Measurements from ENCODE around the gene ALKBH4.
A peak's percentile ranks its signal among the peaks of the same experiment; 100 is the strongest.
"Not testable (repeated sequence)": the region's sequence is repeated elsewhere in the genome, so short reads cannot be mapped to it uniquely, and the experiment has no call there.

The ALKBH4 gene

GRCh38 chr7:102479209-102479584, 14.5 kb upstream of the ALKBH4 start:
- DNase-seq = not testable (repeated sequence)

DNA sequence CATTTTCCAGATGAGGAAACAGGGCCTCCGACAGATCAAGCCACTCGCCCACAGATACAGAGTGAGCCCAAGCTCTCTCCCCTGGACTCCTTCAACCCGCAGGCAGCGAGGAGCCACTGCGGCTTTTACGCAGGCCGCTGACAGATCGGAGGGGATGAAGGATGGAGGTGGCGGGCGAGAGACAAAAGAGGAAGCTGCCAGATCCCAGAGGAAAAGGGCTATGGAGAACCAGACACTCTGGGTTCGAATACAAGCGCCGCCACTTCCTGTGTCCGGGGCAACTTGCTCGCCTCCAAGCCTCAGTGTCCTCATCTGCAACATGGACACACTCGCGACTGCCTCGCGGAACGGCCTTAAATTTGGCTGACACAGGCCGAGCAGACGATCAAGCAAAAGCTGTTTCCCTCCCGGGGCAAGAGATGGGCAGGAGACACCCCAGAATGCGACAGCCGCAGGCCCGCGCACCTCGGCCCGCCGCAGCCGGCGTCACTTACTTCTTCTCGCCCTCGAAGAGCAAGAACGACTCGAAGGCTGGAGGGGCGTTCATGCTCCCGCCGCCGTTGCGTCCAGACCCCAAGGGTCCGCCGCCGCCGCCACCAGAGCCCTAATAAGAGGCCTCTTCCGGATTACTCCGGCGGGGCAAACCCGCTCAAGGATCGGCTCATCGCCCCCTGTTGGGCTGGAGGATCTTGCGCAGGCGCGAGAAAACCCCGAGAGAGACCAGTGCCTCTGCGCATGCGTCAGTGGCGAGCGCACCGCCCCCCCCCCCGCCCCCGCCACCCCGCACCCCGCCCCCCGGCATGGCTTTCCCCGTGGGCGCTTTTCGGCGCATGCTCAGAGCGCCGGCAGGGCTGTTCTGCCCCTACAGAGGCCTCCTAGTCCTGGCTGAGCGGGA, 13.9 kb upstream of the ALKBH4 start, which contains the start of gene POLR2J:
TSS of gene POLR2J (minus strand) at position 609 of the 895 bp plus-strand sequence. CDS start at position 547, 62 bp downstream.
- DNase-seq = peak; percentile 74

DNA sequence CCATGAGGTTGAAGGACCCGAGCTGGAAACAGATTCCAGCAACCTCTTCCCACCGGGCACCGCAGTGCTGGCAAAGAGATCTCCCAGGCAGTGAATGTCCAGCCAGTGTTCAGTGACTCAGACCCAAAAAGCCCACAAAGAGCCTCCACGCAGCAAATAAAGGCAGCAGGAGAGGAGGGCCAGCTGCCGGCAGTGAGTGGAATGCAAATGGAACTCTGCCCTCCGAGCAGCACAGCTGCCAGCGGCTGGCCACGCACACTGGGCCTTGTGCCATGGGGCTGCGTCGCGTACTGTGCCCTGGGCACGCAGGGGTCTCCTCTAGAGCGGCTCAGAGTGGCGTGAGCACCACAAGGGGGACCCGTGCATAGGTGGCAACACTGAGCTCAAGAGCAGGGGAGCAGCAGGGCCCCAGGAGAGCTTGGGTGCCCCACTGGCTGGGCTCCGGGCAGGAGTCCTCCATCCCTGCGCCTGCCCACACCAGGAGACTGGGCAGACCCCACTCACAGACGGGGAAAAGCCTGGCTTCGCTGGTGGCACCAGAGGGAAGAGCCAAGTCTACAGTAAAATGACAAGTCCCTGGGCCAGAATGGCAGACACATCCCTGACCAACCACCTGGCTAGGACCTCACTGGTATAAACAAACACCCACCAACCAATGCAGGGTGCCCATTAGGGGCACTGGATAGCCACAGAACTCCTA, 10.2 kb upstream of the ALKBH4 start:
- DNase-seq = not testable (repeated sequence)

- not testable (repeated sequence) for DNase-seq
These were observed 9.5 kb upstream of the ALKBH4 start for GRCh38 chr7:102474116-102474515.

DNA sequence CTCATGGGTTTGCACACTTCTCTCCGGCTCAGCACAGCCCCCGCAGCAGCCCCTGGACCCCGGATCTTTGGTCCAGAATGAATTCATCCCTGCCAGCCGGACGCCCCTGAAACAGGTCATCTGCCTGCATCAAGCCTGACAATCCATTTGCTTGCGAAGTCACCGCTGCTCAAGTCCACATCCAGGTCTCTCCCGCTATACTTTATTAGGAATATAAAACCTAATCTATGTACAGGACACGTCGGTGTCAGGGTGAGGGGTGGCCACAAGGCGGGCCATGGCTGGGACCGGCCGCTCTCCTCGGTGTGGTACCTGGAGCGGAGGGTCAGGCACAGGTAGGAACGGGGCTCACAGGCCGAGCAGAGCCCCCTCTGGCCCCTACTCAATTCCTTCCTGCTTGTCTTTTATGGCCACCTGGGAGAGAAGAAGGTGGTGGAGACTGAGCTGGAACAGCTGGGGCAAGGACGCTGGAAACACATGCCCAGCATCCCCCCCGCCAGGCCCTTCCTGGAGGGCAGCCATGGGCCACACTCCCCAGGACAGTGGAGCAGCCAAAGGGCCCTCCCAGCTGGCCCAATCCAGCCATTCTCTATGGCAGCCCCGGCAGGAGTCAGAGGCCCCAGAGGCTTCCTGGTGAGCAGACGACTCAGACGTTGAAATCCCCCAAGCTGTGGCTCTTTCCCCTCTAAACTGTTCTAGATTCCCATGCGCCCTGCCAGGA, 8.8 kb upstream of the ALKBH4 start:
- DNase-seq = no peak

DNA sequence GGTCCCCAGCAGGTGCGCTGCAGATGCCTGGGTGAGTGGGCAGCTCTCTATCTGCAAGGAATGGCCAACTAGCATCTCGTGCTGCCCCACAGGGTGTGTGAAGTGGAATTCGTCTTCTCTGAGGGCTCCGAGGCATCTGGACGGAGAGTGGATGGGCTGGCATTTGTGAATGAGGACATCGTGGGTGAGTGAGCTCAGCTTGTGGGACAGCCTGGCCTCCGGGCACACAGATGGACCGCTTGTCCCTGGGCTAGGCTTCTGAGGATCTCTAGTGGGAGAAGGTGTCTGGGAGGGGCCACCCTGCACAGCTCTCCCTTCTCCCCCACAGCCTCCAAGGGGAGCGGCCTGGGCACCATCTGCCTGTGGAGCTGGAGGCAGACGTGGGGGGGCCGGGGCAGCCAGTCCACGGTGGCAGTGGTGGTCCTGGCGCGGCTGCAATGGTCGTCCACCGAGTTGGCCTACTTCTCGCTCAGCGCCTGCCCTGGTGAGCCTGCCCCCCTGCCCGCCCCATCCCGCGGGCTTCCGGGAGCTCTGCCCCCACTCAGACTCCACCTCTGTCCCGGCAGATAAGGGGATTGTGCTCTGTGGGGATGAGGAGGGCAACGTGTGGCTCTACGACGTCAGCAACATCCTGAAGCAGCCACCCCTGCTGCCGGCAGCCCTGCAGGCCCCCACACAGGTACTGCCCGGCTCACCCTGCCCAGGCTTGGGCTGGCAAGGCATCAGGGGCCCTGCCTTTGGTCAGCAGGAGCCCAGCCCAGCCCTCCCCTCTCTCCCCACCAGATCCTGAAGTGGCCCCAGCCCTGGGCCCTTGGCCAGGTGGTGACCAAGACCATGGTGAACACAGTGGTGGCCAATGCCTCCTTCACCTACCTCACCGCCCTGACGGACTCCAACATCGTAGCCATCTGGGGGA, 7.7 kb upstream of the ALKBH4 start:
- no peak for DNase-seq

GRCh38 chr7:102471791-102472125, 7.1 kb upstream of the ALKBH4 start:
- no peak for DNase-seq

GRCh38 chr7:102469972-102470825, 5.5 kb upstream of the ALKBH4 start:
- no peak for DNase-seq

DNA sequence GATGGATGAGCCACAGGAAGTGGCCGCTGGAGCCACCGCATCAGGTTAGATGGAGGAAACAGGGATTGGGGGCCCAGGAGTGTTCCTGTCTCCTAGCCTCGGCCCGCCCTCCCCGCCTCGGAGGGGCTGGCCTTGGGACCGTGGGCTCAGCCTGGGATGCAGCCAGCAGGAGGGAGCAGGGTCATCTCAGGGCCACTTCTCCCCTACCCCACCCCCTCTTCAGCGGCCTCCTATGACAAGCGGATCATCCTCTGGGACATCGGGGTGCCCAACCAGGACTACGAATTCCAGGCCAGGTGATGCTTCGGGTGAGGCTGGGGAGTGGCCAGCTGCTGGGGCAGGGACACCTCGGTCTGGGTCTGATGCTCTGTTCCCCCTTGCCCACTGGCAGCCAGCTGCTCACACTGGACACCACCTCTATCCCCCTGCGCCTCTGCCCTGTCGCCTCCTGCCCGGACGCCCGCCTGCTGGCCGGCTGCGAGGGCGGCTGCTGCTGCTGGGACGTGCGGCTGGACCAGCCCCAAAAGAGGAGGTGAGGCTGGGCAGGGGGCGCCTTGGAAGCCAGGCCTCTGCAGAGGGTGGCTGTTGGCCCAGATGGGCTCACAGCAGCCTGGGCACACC, 4.8 kb upstream of the ALKBH4 start:
- DNase-seq = no peak

DNA sequence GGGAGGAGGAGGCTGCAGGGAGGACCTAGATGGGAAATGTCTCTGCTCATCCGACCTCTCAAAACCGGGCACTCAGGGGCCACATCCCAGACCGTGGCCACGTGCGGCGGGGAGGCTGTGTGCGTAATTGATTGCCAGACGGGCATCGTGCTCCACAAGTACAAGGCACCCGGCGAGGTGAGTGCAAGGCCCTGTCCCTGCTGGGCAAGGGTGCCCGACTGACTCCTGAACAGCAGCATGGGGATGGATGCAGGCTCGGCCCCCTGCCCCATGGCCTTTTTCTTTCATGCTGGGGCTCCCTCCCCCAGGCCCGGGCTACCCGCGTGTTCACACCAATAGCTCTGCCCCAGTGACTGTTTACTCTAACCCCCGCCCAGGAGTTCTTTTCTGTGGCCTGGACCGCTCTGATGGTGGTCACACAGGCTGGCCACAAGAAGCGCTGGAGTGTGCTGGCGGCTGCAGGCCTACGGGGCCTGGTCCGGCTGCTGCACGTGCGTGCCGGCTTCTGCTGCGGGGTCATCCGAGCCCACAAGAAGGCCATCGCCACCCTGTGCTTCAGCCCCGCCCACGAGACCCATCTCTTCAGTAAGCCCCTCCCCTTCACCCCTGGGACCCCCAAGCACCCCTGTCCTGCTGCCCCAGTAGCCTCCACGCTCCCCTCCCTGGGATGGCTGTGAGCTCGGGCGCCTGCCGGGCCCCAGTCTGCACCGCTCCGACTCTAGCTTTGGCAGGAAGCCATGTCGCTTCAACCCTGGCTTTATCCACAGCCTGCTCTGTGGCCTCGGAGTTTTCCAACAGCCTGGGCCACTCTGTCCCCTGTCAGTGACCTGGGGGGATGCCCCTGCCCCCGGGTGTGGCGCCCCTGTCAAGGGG, 4.1 kb upstream of the ALKBH4 start:
- DNase-seq = no peak

DNA sequence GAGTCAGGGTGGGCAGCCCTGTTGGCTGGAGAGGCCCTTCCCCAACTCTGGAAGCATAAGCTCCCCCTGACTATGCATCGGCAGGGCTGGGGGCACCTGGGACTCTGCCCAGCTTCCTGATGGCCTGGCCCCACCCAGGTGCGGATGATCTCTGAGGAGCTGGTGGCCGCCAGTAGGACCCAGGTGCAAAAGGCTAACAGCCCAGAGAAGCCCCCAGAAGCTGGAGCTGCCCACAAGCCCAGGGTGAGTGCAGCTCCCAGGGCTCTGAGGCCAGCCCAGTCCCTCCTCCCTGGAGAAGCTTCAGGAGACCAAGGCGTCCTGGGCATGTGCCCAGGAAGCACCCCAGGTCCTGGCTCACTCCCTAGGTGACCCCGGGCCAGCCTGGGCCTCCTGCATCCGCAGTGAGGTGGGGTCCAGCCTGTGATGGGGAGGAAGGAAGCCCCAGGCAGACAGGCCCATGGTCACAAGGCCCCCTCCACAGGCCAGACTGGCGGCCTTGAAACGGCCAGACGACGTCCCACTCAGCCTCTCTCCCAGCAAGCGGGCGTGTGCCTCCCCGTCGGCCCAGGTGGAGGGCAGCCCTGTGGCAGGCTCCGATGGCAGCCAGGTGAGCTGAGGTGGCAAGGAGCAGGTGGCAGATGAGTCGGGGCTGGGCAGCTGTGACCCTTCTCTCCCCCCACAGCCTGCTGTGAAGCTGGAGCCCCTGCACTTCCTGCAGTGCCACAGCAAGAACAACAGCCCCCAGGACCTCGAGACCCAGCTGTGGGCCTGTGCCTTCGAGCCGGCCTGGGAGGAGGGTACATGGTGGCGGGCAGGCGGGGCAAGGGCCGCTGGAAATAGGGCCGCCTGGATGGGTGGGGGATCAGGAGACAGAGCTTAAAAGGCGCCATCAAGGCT, 3.2 kb upstream of the ALKBH4 start:
- no peak for DNase-seq

DNA sequence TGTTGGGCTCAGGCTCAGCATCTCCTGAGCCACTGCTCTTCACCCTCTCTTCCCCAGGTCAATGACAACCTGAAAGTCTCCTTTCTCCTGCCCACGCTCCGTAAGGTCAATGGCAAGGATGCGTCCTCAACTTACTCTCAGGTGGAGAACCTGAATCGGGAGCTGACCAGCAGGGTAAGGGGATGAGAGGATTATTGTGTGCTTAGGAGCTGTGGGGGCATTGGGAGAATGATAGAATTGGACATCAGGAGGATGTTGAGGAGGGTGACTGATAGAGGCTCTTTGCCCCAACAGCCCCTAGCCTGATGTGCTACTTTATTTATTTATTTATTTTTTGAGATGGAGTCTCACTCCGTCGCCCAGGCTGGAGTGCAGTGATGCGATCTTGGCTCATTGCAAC, 1.4 kb upstream of the ALKBH4 start:
- DNase-seq = no peak

- no peak for DNase-seq
These were observed 654 bp downstream of the ALKBH4 start for GRCh38 chr7:102463841-102464576.

GRCh38 chr7:102460467-102460866, 4.2 kb downstream of the ALKBH4 start:
- DNase-seq = no peak

- no peak for DNase-seq
These were observed 5.3 kb downstream of the ALKBH4 start for GRCh38 chr7:102459221-102459844.

GRCh38 chr7:102457352-102457924, 7.2 kb downstream of the ALKBH4 start:
- no peak for DNase-seq

DNA sequence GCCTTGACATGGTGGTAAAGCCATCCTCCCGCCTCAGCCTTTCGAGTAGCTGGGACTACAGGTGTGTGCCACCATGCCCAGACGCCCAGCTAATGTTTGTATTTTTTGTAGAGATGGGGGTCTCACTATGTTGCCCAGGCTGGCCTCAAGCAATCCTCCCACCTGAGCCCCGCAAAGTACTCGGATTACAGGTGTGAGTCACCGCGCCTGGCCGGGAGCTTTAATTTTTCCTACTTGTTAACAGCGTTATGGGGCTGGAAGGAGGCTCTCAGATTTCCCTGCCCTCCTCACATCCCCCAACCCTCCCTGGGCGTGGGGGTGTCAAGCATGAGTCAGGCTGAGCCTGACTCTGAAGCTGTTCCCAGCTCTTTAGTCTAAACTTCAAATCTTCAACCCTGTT, 8.3 kb downstream of the ALKBH4 start:
- DNase-seq = no peak

Data from right kidney (tissue), 1 donor.